K562 (cell line): ENCODE data around the gene TMEM131L.

Experiments
- CTCF ChIP-seq, 3 experiments: IDR thresholded peaks in 2 of 3; conservative IDR thresholded peaks in 1 of 3; 2 replicates each; pipeline ENCODE4 v1.5.1; 2011 to 2012; ENCODE audit warnings: low read length in 3 of 3, mild to moderate bottlenecking in 3 of 3, control low read depth in 2 of 3, improper control_type of control experiment in 1 of 3, inconsistent platforms in 1 of 3, low read depth in 1 of 3, mixed read lengths in 1 of 3, moderate library complexity in 1 of 3; ENCODE audit not compliant: insufficient read depth in 2 of 3
- EZH2 ChIP-seq: IDR thresholded peaks from 2 replicates; pipeline ENCODE4 v1.6.1; 2012; ENCODE audit warnings: low read depth, mild to moderate bottlenecking, inconsistent platforms, low read length, borderline replicate concordance
- FOXK1 ChIP-seq: sonication (generic); formaldehyde crosslinking; IDR thresholded peaks from 2 replicates; pipeline ENCODE4 v1.8.0; 2022; ENCODE audit warnings: missing genetic modification reagents, mild to moderate bottlenecking, borderline replicate concordance
- SMAD1 ChIP-seq: fragments of 150-350 bp; IDR thresholded peaks from 2 replicates; pipeline ENCODE4 v1.6.1; 2014; ENCODE audit warnings: low read length, low read depth; ENCODE audit not compliant: partially characterized antibody

DNA sequence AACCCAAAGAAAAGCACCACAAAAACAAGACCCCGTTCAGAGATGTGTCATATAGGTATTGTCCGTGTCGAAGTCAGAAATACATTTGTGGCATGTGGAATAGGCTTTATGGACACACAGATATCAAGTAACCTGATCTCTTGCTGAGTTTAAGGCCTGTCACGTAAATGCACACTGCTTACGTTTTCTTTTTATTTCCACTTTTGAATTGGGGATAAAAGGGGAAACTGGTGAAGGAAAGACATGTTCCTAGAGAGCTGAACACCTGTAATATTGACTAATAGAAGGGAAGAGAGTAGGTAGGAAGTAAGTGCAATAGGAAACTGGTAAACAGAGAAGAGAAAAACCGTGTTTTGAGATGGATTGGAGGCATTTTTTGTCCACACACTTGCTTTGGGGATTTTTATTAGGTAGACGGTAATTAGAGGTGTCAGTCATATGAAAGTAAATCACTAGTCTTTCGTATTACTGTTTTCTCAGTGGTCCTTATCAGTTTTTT lies 24.9 kb downstream of the TMEM131L start:
- no peak for TF ChIP-seq FOXK1 (CRISPR knock-in tag)
- no peak for TF ChIP-seq SMAD1
- no peak for TF ChIP-seq CTCF (IDR thresholded peaks at IDR 0.05 in 2 of 3, conservative IDR thresholded peaks at IDR 0.05 in 1 of 3; ENCODE audit: insufficient read depth in 2 of 3, low read depth in 1 of 3, low read length in 3 of 3)
- TF ChIP-seq EZH2, result no peak
